GM12878 (cell line): Measurements from ENCODE around the gene KCNIP3. TPM values are rescaled to one million over a fixed set of nuclear protein-coding genes. Genes with fewer than 3 reads are reported as not detected.

Source experiments
- ATAC-seq: fragments of 200-7000 bp; cut with Tn5 transposase; 3 replicates; pipeline ENCODE4 v1.9.1; 2020; ENCODE audit warnings: mild to moderate bottlenecking, moderate library complexity
- BruUV-seq: library from RNA; stranded (reverse); fragments of 400-500 nt; replicated peaks from 2 replicates; lab custom pipeline; 2021; lab: Mats Ljungman, UMichigan
- CTCF ChIA-PET: fragments of 300-600 bp; sonication (Branson Sonifier 250); formaldehyde crosslinking; extraction: SDS; loops from one replicate; lab custom pipeline; 2021; ENCODE audit warnings: inconsistent platforms; lab: Yijun Ruan, JAX
- POLR2A ChIA-PET: fragments of 350-600 bp; formaldehyde crosslinking; extraction: SDS; loops from one replicate; lab custom pipeline; 2021; ENCODE audit warnings: inconsistent platforms; lab: Charles Lee
- RAD21 ChIA-PET: fragments of 300-600 bp; sonication (Branson Sonifier 250); formaldehyde crosslinking; loops from one replicate; lab custom pipeline; 2023; ENCODE audit warnings: antibody characterized with exemption; ENCODE audit not compliant: unreplicated experiment; lab: Charles Lee
- SMC1A ChIA-PET: fragments of 300-600 bp; sonication (Branson Sonifier 250); formaldehyde crosslinking; loops from one replicate; lab custom pipeline; 2023; ENCODE audit not compliant: unreplicated experiment, uncharacterized antibody; lab: Charles Lee
- DNase-seq: peaks from one replicate; pipeline ENCODE4 v3.0.0-alpha.2; 2011; ENCODE audit warnings: low read depth, low spot score
- FAIRE-seq: peaks from 3 replicates; lab custom pipeline; 2011; peaks lifted over from hg19 to GRCh38; lab: Jason Lieb, UNC
- H2AFZ ChIP-seq: 2 replicates; pipeline ENCODE4 v1.6.0; 2011; ENCODE audit warnings: low read depth, low read length, control low read depth; ENCODE audit not compliant: control insufficient read depth
- H3K27ac ChIP-seq: 2 replicates; pipeline ENCODE4 v1.5.1; 2011; ENCODE audit warnings: control low read depth; ENCODE audit not compliant: control insufficient read depth, insufficient read depth
- H3K27me3 ChIP-seq, 2 experiments: replicated peaks in 1 of 2; 2 replicates each; pipeline versions ENCODE4 v1.6.0 to v1.6.1; 2011; ENCODE audit warnings: low read length in 1 of 2; ENCODE audit not compliant: control insufficient read depth in 2 of 2, insufficient read depth in 2 of 2
- H3K36me3 ChIP-seq, 2 experiments: 2 replicates each; pipeline ENCODE4 v1.5.1; 2011; ENCODE audit warnings: low read length in 1 of 2; ENCODE audit not compliant: control insufficient read depth in 2 of 2, insufficient read depth in 2 of 2
- H3K4me1 ChIP-seq: 2 replicates; pipeline ENCODE4 v1.6.1; 2011; ENCODE audit warnings: mild to moderate bottlenecking, low read length, moderate library complexity, mixed read lengths; ENCODE audit not compliant: control insufficient read depth, insufficient read depth
- H3K4me2 ChIP-seq: 2 replicates; pipeline ENCODE4 v1.6.0; 2011; ENCODE audit warnings: control low read depth; ENCODE audit not compliant: control insufficient read depth, insufficient read depth
- H3K4me3 ChIP-seq: fragments of 200-600 bp; sonication (generic); 2 replicates; pipeline ENCODE4 v1.5.1; 2016
- H3K79me2 ChIP-seq: 2 replicates; pipeline ENCODE4 v1.6.0; 2011; ENCODE audit warnings: low read length; ENCODE audit not compliant: control insufficient read depth, insufficient read depth
- H3K9ac ChIP-seq: 2 replicates; pipeline ENCODE4 v1.8.0; 2011; ENCODE audit warnings: low read length, control low read depth, mixed read lengths; ENCODE audit not compliant: control insufficient read depth, insufficient read depth
- H3K9me3 ChIP-seq: replicated peaks from 3 replicates; pipeline ENCODE4 v1.5.1; 2011; ENCODE audit warnings: mild to moderate bottlenecking, low read length; ENCODE audit not compliant: control insufficient read depth, insufficient read depth
- H4K20me1 ChIP-seq: 2 replicates; pipeline ENCODE4 v1.6.0; 2011; ENCODE audit not compliant: control insufficient read depth, insufficient read depth
- ETV6 ChIP-seq, 2 experiments: fragments of 450-650 bp in 1 of 2; IDR thresholded peaks in 1 of 2; conservative IDR thresholded peaks in 1 of 2; 2 replicates each; pipeline ENCODE4 v1.6.1; 2014; ENCODE audit warnings: antibody characterized with exemption in 1 of 2, borderline replicate concordance in 1 of 2, low read depth in 1 of 2, mild to moderate bottlenecking in 1 of 2, moderate library complexity in 1 of 2
- FOS ChIP-seq: IDR thresholded peaks from 3 replicates; pipeline ENCODE4 v1.6.1; 2011; ENCODE audit warnings: borderline replicate concordance; ENCODE audit not compliant: insufficient read length; ENCODE audit errors: extremely low read depth
- IKZF1 ChIP-seq: fragments of 450-650 bp; conservative IDR thresholded peaks from 2 replicates; pipeline ENCODE4 v1.6.1; 2017; ENCODE audit warnings: antibody characterized with exemption, mild to moderate bottlenecking
- MEF2A ChIP-seq: IDR thresholded peaks from 2 replicates; pipeline ENCODE4 v1.6.1; 2011; ENCODE audit warnings: low read depth, mild to moderate bottlenecking, low read length, moderate library complexity; ENCODE audit not compliant: insufficient read depth
- MTA2 ChIP-seq: fragments of 450-650 bp; IDR thresholded peaks from 2 replicates; pipeline ENCODE4 v1.6.1; 2016; ENCODE audit warnings: low read depth, mild to moderate bottlenecking, moderate library complexity
- PAX5 ChIP-seq: IDR thresholded peaks from 2 replicates; pipeline ENCODE4 v1.6.1; 2011; ENCODE audit warnings: low read depth, low read length, borderline replicate concordance
- PKNOX1 ChIP-seq: fragments of 450-650 bp; IDR thresholded peaks from 2 replicates; pipeline ENCODE4 v1.6.1; 2016; ENCODE audit warnings: mild to moderate bottlenecking
- POLR2AphosphoS5 ChIP-seq: IDR thresholded peaks from 2 replicates; pipeline ENCODE4 v1.6.1; 2011; ENCODE audit warnings: mild to moderate bottlenecking, low read length, inconsistent platforms
- RELB ChIP-seq: fragments of 450-650 bp; IDR thresholded peaks from 2 replicates; pipeline ENCODE4 v1.6.1; 2017; ENCODE audit warnings: low read depth, mild to moderate bottlenecking, moderate library complexity
- SP1 ChIP-seq: IDR thresholded peaks from one replicate; pipeline ENCODE4 v1.6.1; 2011; ENCODE audit warnings: low read depth, low read length
- ZBTB33 ChIP-seq: fragments of 450-650 bp; IDR thresholded peaks from 2 replicates; pipeline ENCODE4 v1.6.1; 2017; ENCODE audit warnings: mild to moderate bottlenecking
- WGBS: methylation state at CpG from one replicate; pipeline ENCODE4 v1.1.6; 2016; ENCODE audit warnings: low lambda C conversion rate; ENCODE audit not compliant: insufficient replicate concordance, insufficient coverage; ENCODE audit errors: missing lambda C conversion rate; 5-methylcytosine and 5-hydroxymethylcytosine counted together
- in situ Hi-C: fragments of 300-500 bp; cut with MboI; formaldehyde crosslinking; loops from 9 replicates; pipeline ENCODE4 v1.14.3; 2018; ENCODE audit warnings: mixed read lengths
- intact Hi-C: fragments of 100-400 bp; cut with micrococcal nuclease; formaldehyde crosslinking; loops from one replicate; pipeline ENCODE4 v1.14.2; 2022; ENCODE audit not compliant: unreplicated experiment
- polyA plus RNA-seq, 11 experiments: library from polyadenylated mRNA; depleted of rRNA in 4 of 11; unstranded in 6 of 11; stranded (reverse) in 5 of 11; fragments of >200 nt; fragmentation: Nextera tagmentation in 4 of 11; fragmentation: Illumina TruSeq in 1 of 11; extraction: Ambion mirVana in 4 of 11; extraction: Trizol in 1 of 11; gene quantifications; 1 replicate in 1 of 11; 2 replicates in 10 of 11; pipeline versions ENCODE4 v1.2.1 to v1.2.3, GENCODE V29; 2011 to 2016; ENCODE audit warnings: inconsistent platforms in 2 of 11, missing spikeins in 2 of 11, low read depth in 1 of 11
- total RNA-seq, 4 experiments: library from RNA; depleted of rRNA in 3 of 4; stranded (reverse); fragments of >200 nt in 3 of 4; fragmentation: Illumina TruSeq in 1 of 4; extraction: Trizol in 1 of 4; gene quantifications; 2 replicates each; pipeline versions ENCODE4 v1.2.1 to v1.2.3, GENCODE V29; 2013 to 2021

KCNIP3 gene
- total and polyA plus RNA-seq, 10 of the 15 experiments (the other 5 are each of a cell fraction or from before 2014, with no cell fraction given), result not detected

- no TSS peak for BruUV-seq
- WGBS, result 91% methylated on average over 7 of the region's 7 CpGs
- in situ Hi-C loops, result no loop called here
Measured at GRCh38 chr2:95399061-95399460, 101.9 kb downstream of the KCNIP3 start.

More at GRCh38 chr2:95399061-95399460, 101.9 kb downstream of the KCNIP3 start:
- Histone ChIP-seq H3K36me3 (no peaks in the 10 kb centered on the region), H3K79me2 (peaks cover 7% of the 10 kb centered on the region)
- FAIRE-seq, result no peak
- SMC1A ChIA-PET, result no interaction called here
- RAD21 ChIA-PET, result no interaction called here
- TF ChIP-seq MTA2 (no peak), PAX5 (no peak), PKNOX1 (no peak), SP1 (no peak), ZBTB33 (no peak), POLR2AphosphoS5 (no peak), ETV6 (conservative IDR thresholded peaks at IDR 0.05 in 1 of 2, IDR thresholded peaks at IDR 0.05 in 1 of 2; ENCODE audit: borderline replicate concordance in 1 of 2, low read depth in 1 of 2) (no peak), RELB (no peak), IKZF1 (no peak), FOS (no peak), MEF2A (no peak)
- TF ChIP-seq, all 136 proteins: peak for 0
- Histone ChIP-seq H3K4me2 (no peak overlapping the region), H3K27me3 (no peaks in the 10 kb centered on the region), H3K27ac (no peak overlapping the region), H3K9me3 (no peaks in the 10 kb centered on the region), H2AFZ (no peak overlapping the region), H4K20me1 (no peaks in the 10 kb centered on the region), H3K9ac (no peak overlapping the region), H3K4me1 (peaks cover 5% of the 10 kb centered on the region), H3K4me3 (no peak overlapping the region)
- intact Hi-C loops, result no loop called here
- ATAC-seq (no peak), DNase-seq (no peak)
- ChIA-PET CTCF (no interaction called here), POLR2A (no interaction called here)
